ENCODE results near the gene SLN. TPM values are rescaled to one million over a fixed set of nuclear protein-coding genes. Genes with fewer than 3 reads are reported as not detected.

Gene SLN
- total RNA-seq, 1 donor from 2014 or later: 19.0 TPM

GRCh38 chr11:107721207-107721606, 9.4 kb upstream of the SLN start:
- DNase-seq (ENCODE audit: low spot score): no peak
- intact Hi-C loops (cut with DNase I): no loop called here

- intact Hi-C loops (cut with DNase I): no loop called here
- DNase-seq (ENCODE audit: low spot score): no peak
Observed at GRCh38 chr11:107720303-107720774, 8.5 kb upstream of the SLN start.

GRCh38 chr11:107719557-107720302, 7.9 kb upstream of the SLN start:
- intact Hi-C loops (cut with DNase I): no loop called here

GRCh38 chr11:107719073-107719472, 7.2 kb upstream of the SLN start:
- intact Hi-C loops (cut with DNase I): no loop called here
- DNase-seq (ENCODE audit: low spot score): no peak

More at GRCh38 chr11:107719557-107720302, 7.9 kb upstream of the SLN start:
- no peak for DNase-seq (ENCODE audit: low spot score)

- intact Hi-C loops (cut with DNase I): no loop called here
- DNase-seq (ENCODE audit: low spot score): no peak
Observed at GRCh38 chr11:107716884-107717532, 5.2 kb upstream of the SLN start.

DNA sequence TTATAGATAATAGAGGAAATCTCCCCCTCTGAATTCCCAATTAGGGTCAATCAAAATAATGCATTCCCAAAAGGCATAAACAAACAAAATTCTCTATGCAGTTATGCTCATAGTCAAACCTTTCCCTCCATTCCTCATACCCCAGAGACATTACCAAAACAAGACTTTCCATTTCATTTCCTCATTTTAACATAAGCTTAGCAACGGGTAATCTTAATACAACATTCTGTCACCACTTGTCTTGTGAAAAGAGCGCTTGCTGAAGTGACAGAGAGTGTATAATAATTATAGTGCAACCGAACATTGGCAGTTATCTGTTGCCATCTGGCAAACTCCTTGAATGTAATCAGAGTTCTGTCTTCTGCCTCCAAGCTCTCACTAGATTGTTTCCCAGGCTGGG, 1.2 kb upstream of the SLN start:
- intact Hi-C loops (cut with DNase I): no loop called here
- DNase-seq (ENCODE audit: low spot score): no peak

GRCh38 chr11:107710301-107710700, 1.6 kb downstream of the SLN start:
- intact Hi-C loops (cut with DNase I): no loop called here
- no peak for DNase-seq (ENCODE audit: low spot score)

GRCh38 chr11:107708792-107709191, 3.1 kb downstream of the SLN start:
- no peak for DNase-seq (ENCODE audit: low spot score)
- intact Hi-C loops (cut with DNase I): no loop called here

DNA sequence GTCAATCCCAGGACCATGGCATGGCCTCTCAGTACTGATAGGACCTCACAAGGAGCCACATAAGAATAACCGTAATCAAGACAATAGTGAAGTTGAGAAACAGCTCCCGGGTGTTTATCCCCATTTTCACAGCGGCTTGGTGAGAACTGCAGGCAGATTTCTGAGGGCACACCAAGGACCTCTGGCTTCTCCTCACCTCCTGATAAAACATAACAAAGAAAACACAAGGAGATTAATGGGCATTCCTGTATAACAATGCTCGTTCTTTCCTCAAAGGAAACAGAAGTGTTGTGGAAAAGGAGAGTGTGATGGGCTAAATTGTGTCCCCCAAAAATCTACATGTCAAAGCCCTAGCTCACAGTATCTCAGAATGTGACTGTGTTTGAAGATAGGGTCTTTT, 4.0 kb downstream of the SLN start:
- intact Hi-C loops (cut with DNase I): no loop called here
- no peak for DNase-seq (ENCODE audit: low spot score)

GRCh38 chr11:107707215-107707671, 4.6 kb downstream of the SLN start:
- intact Hi-C loops (cut with DNase I): no loop called here
- DNase-seq (ENCODE audit: low spot score): no peak

- no peak for DNase-seq (ENCODE audit: low spot score)
- intact Hi-C loops (cut with DNase I): no loop called here
Observed at GRCh38 chr11:107706531-107706930, 5.3 kb downstream of the SLN start.

GRCh38 chr11:107705027-107705426, 6.8 kb downstream of the SLN start:
- DNase-seq (ENCODE audit: low spot score): no peak
- intact Hi-C loops (cut with DNase I): no loop called here

DNA sequence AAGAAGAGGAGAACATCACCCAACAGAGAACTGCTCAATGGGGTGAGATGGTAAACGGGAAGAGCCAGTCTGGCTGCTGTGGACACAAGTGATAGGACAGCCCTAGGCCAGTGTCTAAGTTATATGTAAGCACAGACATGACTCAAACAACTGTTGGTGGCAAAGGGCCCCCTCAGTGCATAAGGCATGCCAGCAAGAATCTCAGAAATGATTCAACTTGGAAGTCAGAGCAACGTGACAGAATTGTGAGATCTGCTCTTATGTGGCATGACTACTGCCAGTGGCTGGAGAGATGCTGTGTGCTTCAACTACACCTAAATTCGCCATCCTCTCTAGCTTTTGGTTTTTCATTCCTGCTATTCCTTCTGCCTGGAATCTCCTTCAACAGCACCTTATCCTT, 7.4 kb downstream of the SLN start:
- no peak for DNase-seq (ENCODE audit: low spot score)
- intact Hi-C loops (cut with DNase I): no loop called here

- intact Hi-C loops (cut with DNase I): no loop called here
- no peak for DNase-seq (ENCODE audit: low spot score)
Observed at GRCh38 chr11:107702723-107703122, 9.1 kb downstream of the SLN start.

DNA sequence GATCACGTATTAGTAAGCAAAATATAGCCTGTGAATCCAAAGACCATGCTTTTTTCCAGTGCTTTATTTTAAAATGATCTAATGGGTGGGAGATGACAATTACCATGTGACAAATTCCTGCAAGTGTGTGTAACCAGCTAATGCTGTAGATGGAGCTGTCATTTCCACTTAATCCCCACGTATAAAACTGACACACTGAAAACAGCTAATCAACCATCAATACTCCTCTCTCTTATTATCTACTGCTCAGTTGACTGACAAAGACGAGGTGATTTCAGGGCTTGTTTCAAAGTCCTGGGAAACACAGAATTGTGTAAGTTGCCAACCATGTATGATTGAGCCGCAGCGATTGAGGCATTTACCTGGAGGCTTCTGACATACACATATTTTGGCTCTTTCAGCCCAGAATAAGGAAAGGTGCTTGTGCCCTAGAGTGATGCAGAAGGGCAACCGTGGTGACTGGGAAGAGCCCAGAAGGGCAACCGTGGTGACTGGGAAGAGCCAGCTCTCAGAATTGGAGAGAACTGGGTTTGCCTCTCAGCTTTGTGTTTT, 9.7 kb downstream of the SLN start:
- intact Hi-C loops (cut with DNase I): no loop called here

GRCh38 chr11:107699371-107700285, 12.2 kb downstream of the SLN start:
- intact Hi-C loops (cut with DNase I): no loop called here
- no peak for DNase-seq (ENCODE audit: low spot score)

More for the DNA sequence above, 9.7 kb downstream of the SLN start:
- no peak for DNase-seq (ENCODE audit: low spot score)

GRCh38 chr11:107697291-107697690, 14.6 kb downstream of the SLN start:
- no peak for DNase-seq (ENCODE audit: low spot score)
- intact Hi-C loops (cut with DNase I): no loop called here

DNA sequence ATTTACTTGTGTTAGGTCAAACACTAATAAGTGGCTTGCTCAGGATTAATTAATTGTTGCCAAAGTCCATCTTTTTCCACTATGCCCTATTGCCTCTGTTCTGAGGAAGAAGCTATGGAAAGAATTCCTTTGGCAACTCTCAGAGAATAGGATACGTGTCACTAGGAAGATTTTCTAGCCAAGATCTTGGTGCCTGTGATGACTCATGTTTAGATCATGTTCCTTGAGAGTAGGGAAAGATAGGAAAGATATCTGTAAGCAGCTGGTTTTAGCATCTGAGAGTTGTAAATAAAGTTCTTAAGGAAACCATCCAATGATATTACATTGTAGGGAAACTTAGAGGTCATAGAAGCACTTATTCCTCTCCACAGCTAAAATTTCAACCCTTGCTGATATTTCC, 15.7 kb downstream of the SLN start:
- DNase-seq (ENCODE audit: low spot score): no peak
- intact Hi-C loops (cut with DNase I): no loop called here

DNA sequence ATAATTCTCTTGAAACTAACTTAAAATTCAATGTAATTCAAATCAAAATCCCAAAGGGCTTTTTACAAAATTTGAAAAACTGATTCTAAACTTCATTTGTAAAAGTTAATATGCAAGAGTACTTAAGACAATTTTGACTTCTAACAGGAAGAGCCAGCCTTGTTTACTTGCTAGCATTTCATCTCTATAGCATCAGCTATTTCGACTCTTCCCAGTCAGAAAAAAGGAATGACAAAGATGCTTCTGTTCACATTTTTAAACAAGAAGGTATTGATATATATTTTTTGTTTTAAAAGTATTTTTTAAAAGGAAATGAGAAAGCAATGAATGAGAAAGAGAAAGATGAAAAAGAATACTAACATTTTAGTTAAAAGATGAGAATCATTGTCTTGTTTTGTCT, 16.4 kb downstream of the SLN start:
- intact Hi-C loops (cut with DNase I): no loop called here
- DNase-seq (ENCODE audit: low spot score): no peak
